K562 (cell line): Measurements from ENCODE around the gene DBNL. TPM values are rescaled to one million over a fixed set of nuclear protein-coding genes. Genes with fewer than 3 reads are reported as not detected.

Source experiments
- ATAC-seq: fragments of 200-7000 bp; cut with Tn5 transposase; 3 replicates; pipeline ENCODE4 v1.9.1; 2020; ENCODE audit warnings: moderate library complexity
- BruUV-seq: library from RNA; stranded (reverse); fragments of 400-500 nt; replicated peaks from 2 replicates; lab custom pipeline; 2021; lab: Mats Ljungman, UMichigan
- CTCF ChIA-PET: fragments of 300-600 bp; formaldehyde crosslinking; extraction: SDS; loops from one replicate; lab custom pipeline; 2021; ENCODE audit warnings: low intra/inter-chr PET ratio; lab: Yijun Ruan, JAX
- POLR2A ChIA-PET: fragments of 300-600, 350-650 bp; sonication (Branson Sonifier 250); formaldehyde crosslinking; extraction: SDS; loops from one replicate; lab custom pipeline; 2021; ENCODE audit warnings: antibody characterized with exemption, inconsistent platforms; lab: Yijun Ruan, JAX
- DNase-seq, 4 experiments: peaks; one replicate each; pipeline versions ENCODE4 v3.0.0 to v3.0.0-alpha.2; 2011 to 2018; ENCODE audit warnings: low spot score in 3 of 4, mixed read lengths in 3 of 4; ENCODE audit errors: extremely low read depth in 1 of 4
- FAIRE-seq: peaks from 2 replicates; lab custom pipeline; 2011; peaks lifted over from hg19 to GRCh38; lab: Jason Lieb, UNC
- H2AFZ ChIP-seq: 2 replicates; pipeline ENCODE4 v1.6.0; 2011; ENCODE audit warnings: low read depth, low read length, control low read depth, inconsistent platforms
- H3K27ac ChIP-seq: fragments of 200-600 bp; 3 replicates; pipeline ENCODE4 v1.8.0; 2011; ENCODE audit warnings: low read depth, mild to moderate bottlenecking, control low read depth, inconsistent platforms, low read length, moderate library complexity, mixed read lengths; ENCODE audit errors: extremely low read depth
- H3K27me3 ChIP-seq, 2 experiments: fragments of 300-600 bp in 1 of 2; 2 replicates in 1 of 2; 3 replicates in 1 of 2; pipeline versions ENCODE4 v1.6.0 to v1.8.0; 2011; ENCODE audit warnings: inconsistent platforms in 2 of 2, low read length in 2 of 2, mild to moderate bottlenecking in 1 of 2, mixed read lengths in 1 of 2, moderate library complexity in 1 of 2; ENCODE audit not compliant: control insufficient read depth in 2 of 2, insufficient read depth in 2 of 2
- H3K36me3 ChIP-seq: fragments of 300-600 bp; 3 replicates; pipeline ENCODE4 v1.8.0; 2011; ENCODE audit warnings: mild to moderate bottlenecking, low read length, inconsistent platforms; ENCODE audit not compliant: control insufficient read depth, insufficient read depth
- H3K4me1 ChIP-seq, 2 experiments: fragments of 200-600 bp in 1 of 2; replicated peaks in 1 of 2; 2 replicates in 1 of 2; 3 replicates in 1 of 2; pipeline versions ENCODE4 v1.5.1 to v1.8.0; 2011; ENCODE audit warnings: inconsistent platforms in 2 of 2, low read length in 2 of 2, mild to moderate bottlenecking in 1 of 2, mixed read lengths in 1 of 2, moderate library complexity in 1 of 2; ENCODE audit not compliant: control insufficient read depth in 2 of 2, insufficient read depth in 2 of 2
- H3K4me2 ChIP-seq: 2 replicates; pipeline ENCODE4 v1.6.1; 2011; ENCODE audit warnings: low read length, control low read depth, inconsistent platforms, mixed read lengths; ENCODE audit not compliant: insufficient read depth
- H3K4me3 ChIP-seq: fragments of 200-600 bp; sonication (generic), shearing (Covaris generic); 2 replicates; pipeline ENCODE4 v1.5.1; 2016; ENCODE audit warnings: control low read depth, inconsistent platforms
- H3K79me2 ChIP-seq: fragments of 200-600 bp; 3 replicates; pipeline ENCODE4 v1.8.0; 2011; ENCODE audit warnings: low read length, inconsistent platforms; ENCODE audit not compliant: control insufficient read depth, insufficient read depth
- H3K9ac ChIP-seq, 2 experiments: 2 replicates each; pipeline versions ENCODE4 v1.6.0 to v1.6.1; 2011; ENCODE audit warnings: low read depth in 2 of 2, low read length in 2 of 2, control low read depth in 1 of 2, inconsistent platforms in 1 of 2, mild to moderate bottlenecking in 1 of 2, mixed read lengths in 1 of 2; ENCODE audit not compliant: insufficient read depth in 1 of 2
- H3K9me1 ChIP-seq: one replicate; pipeline ENCODE4 v1.6.0; 2011; ENCODE audit warnings: inconsistent platforms, mild to moderate bottlenecking, low read length, moderate library complexity; ENCODE audit not compliant: control insufficient read depth, insufficient read depth
- H3K9me3 ChIP-seq: replicated peaks from 2 replicates; pipeline ENCODE4 v1.5.1; 2011; ENCODE audit warnings: low read depth, low read length, inconsistent platforms; ENCODE audit not compliant: control insufficient read depth, insufficient read depth
- H4K20me1 ChIP-seq: replicated peaks from 2 replicates; pipeline ENCODE4 v1.6.1; 2011; ENCODE audit warnings: low read length, inconsistent platforms, mixed read lengths; ENCODE audit not compliant: control insufficient read depth, insufficient read depth
- RUNX1 ChIP-seq: sonication (generic); IDR thresholded peaks from 2 replicates; pipeline ENCODE4 v1.6.1; 2016; ENCODE audit warnings: antibody characterized with exemption, low read depth
- ZFP1 ChIP-seq: fragments of 450-650 bp; formaldehyde crosslinking; IDR thresholded peaks from 2 replicates; pipeline ENCODE4 v1.4.0; 2020; ENCODE audit warnings: mild to moderate bottlenecking, mixed read lengths
- ZZZ3 ChIP-seq: fragments of 450-650 bp; IDR thresholded peaks from 2 replicates; pipeline ENCODE4 v1.6.1; 2016; ENCODE audit warnings: antibody characterized with exemption, mild to moderate bottlenecking, moderate library complexity
- WGBS: fragments of 100-300 bp; shearing (Covaris generic); methylation state at CpG from one replicate; pipeline ENCODE4 v1.1.6; 2016; ENCODE audit warnings: low coverage, mixed read lengths; ENCODE audit not compliant: insufficient coverage; ENCODE audit errors: missing lambda C conversion rate; 5-methylcytosine and 5-hydroxymethylcytosine counted together
- in situ Hi-C: fragments of 300-500 bp; cut with MboI; formaldehyde crosslinking; loops from 4 replicates; pipeline ENCODE4 v1.15.0; 2018; ENCODE audit warnings: inconsistent platforms, mixed read lengths
- intact Hi-C: fragments of 100-400 bp; cut with micrococcal nuclease; formaldehyde crosslinking; loops from 2 replicates; pipeline ENCODE4 v1.14.2; 2022
- polyA plus RNA-seq, 8 experiments: library from polyadenylated mRNA; depleted of rRNA in 4 of 8; stranded (reverse) in 5 of 8; unstranded in 3 of 8; fragments of >200 nt; fragmentation: Nextera tagmentation in 2 of 8; fragmentation: Illumina TruSeq in 1 of 8; extraction: Ambion mirVana in 2 of 8; extraction: Trizol in 1 of 8; gene quantifications; 2 replicates each; pipeline versions ENCODE4 v1.2.1 to v1.2.3, GENCODE V29; 2011 to 2014; ENCODE audit warnings: inconsistent platforms in 1 of 8, missing spikeins in 1 of 8
- total RNA-seq, 7 experiments: library from RNA; depleted of rRNA in 6 of 7; stranded (reverse); fragments of >200 nt in 6 of 7; fragmentation: Illumina TruSeq in 2 of 7; extraction: Trizol in 2 of 7; gene quantifications; 2 replicates each; pipeline versions ENCODE4 v1.2.1 to v1.2.3, GENCODE V29; 2011 to 2021; ENCODE audit warnings: low replicate concordance in 1 of 7
- TF ChIP-seq, protein P1 (sequence below): fragments of 250-450 bp; sonication (Bioruptor Pico); IDR thresholded peaks from 2 replicates; pipeline ENCODE4 v1.8.0; 2022; ENCODE audit warnings: moderate library complexity, mild to moderate bottlenecking, inconsistent platforms
- TF ChIP-seq, protein P2 (sequence below): fragments of 250-450 bp; sonication (Bioruptor Pico); IDR thresholded peaks from 2 replicates; pipeline ENCODE4 v1.4.0; 2020; ENCODE audit warnings: mild to moderate bottlenecking, moderate library complexity
- TF ChIP-seq, protein P3 (sequence below), 2 experiments: fragments of 150-350 bp in 1 of 2; IDR thresholded peaks; 2 replicates each; pipeline ENCODE4 v1.6.1; 2012 to 2016; ENCODE audit warnings: low read depth in 2 of 2, low read length in 2 of 2, mild to moderate bottlenecking in 1 of 2, moderate library complexity in 1 of 2

Gene DBNL
- total and polyA plus RNA-seq, 9 of the 15 experiments (the other 6 are each of a cell fraction or from before 2014, with no cell fraction given): 1.9 to 65.1 (median 38.9) TPM

DNA sequence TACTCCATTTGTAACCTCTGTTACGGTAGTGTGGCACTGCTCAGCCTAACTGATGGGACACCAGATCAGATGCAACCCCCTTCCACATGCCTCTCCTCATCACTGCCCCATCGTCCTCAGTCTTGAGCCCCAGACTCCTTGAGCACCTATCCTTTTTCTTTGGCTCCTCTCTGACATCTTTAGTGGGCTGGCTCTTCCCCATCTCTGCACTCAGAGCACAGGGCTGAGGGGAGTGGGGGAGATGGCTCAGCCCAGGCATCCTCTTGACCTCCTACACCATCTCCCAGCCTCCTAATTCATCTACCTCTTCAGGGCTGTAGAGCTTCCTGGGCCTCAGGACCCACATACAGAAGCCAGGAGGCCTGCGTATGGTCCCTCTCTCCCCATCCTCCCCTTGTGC is 39.3 kb downstream of the DBNL start:
- FAIRE-seq (no peak), DNase-seq (no peak), ATAC-seq (no peak)
- TF ChIP-seq, protein P1, sequence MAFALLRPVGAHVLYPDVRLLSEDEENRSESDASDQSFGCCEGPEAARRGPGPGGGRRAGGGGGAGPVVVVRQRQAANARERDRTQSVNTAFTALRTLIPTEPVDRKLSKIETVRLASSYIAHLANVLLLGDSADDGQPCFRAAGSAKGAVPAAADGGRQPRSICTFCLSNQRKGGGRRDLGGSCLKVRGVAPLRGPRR (CRISPR knock-in tag): 0 out of 2 replicates have a peak, but pooled peaks have one; percentile 46
- TF ChIP-seq ZZZ3 (no peak), ZFP1 (CRISPR knock-in tag) (no peak), RUNX1 (no peak)
- TF ChIP-seq, protein P2, sequence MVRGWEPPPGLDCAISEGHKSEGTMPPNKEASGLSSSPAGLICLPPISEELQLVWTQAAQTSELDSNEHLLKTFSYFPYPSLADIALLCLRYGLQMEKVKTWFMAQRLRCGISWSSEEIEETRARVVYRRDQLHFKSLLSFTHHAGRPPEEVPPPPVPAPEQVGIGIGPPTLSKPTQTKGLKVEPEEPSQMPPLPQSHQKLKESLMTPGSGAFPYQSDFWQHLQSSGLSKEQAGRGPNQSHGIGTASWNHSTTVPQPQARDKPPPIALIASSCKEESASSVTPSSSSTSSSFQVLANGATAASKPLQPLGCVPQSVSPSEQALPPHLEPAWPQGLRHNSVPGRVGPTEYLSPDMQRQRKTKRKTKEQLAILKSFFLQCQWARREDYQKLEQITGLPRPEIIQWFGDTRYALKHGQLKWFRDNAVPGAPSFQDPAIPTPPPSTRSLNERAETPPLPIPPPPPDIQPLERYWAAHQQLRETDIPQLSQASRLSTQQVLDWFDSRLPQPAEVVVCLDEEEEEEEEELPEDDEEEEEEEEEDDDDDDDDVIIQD: no peak
- TF ChIP-seq, protein P3, sequence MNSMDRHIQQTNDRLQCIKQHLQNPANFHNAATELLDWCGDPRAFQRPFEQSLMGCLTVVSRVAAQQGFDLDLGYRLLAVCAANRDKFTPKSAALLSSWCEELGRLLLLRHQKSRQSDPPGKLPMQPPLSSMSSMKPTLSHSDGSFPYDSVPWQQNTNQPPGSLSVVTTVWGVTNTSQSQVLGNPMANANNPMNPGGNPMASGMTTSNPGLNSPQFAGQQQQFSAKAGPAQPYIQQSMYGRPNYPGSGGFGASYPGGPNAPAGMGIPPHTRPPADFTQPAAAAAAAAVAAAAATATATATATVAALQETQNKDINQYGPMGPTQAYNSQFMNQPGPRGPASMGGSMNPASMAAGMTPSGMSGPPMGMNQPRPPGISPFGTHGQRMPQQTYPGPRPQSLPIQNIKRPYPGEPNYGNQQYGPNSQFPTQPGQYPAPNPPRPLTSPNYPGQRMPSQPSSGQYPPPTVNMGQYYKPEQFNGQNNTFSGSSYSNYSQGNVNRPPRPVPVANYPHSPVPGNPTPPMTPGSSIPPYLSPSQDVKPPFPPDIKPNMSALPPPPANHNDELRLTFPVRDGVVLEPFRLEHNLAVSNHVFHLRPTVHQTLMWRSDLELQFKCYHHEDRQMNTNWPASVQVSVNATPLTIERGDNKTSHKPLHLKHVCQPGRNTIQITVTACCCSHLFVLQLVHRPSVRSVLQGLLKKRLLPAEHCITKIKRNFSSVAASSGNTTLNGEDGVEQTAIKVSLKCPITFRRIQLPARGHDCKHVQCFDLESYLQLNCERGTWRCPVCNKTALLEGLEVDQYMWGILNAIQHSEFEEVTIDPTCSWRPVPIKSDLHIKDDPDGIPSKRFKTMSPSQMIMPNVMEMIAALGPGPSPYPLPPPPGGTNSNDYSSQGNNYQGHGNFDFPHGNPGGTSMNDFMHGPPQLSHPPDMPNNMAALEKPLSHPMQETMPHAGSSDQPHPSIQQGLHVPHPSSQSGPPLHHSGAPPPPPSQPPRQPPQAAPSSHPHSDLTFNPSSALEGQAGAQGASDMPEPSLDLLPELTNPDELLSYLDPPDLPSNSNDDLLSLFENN (IDR thresholded peaks at IDR 0.05; ENCODE audit: low read depth in 2 of 2, low read length in 2 of 2): no peak
- H3K4me1 ChIP-seq: peaks cover 9 to 38% of the 10 kb centered on the region in 2 experiments; a peak in 4 of 5 replicates
- 68% methylated on average over 3 of the region's 3 CpGs for WGBS
- BruUV-seq: no TSS peak
- no peak overlapping the region; a peak in 1 of 4 replicates for H3K9ac ChIP-seq
- peaks cover 9% of the 10 kb centered on the region; the same call in 2 of the 3 replicates for H3K36me3 ChIP-seq
- H3K9me3 ChIP-seq: no peaks in the 10 kb centered on the region
- no peak overlapping the region for H3K4me3 ChIP-seq
- H4K20me1 ChIP-seq: peaks cover 11% of the 10 kb centered on the region
- H3K4me2 ChIP-seq: no peak overlapping the region
- no peaks in the 10 kb centered on the region for H3K27me3 ChIP-seq
- H2AFZ ChIP-seq: no peak overlapping the region
- ChIA-PET POLR2A (no interaction called here), CTCF (no interaction called here)
- intact Hi-C loops: no loop called here
- no peak overlapping the region for H3K27ac ChIP-seq
- H3K79me2 ChIP-seq: no peaks in the 10 kb centered on the region
- no peaks in the 10 kb centered on the region for H3K9me1 ChIP-seq
- in situ Hi-C loops: no loop called here
